ENCODE data around the gene PCDH9. TPM values are rescaled to one million over a fixed set of nuclear protein-coding genes. Genes with fewer than 3 reads are reported as not detected.

The PCDH9 gene
- total RNA-seq, 1 donor from 2014 or later = 20.2 TPM

GRCh38 chr13:67075239-67075638 lies 154.9 kb downstream of the PCDH9 start:
- H3K4me3 Mint-ChIP-seq = no peak overlapping the region
- H3K9me3 Mint-ChIP-seq = no peaks in the 10 kb centered on the region
- H3K27me3 Mint-ChIP-seq = no peaks in the 10 kb centered on the region
- TF ChIP-seq CTCF (conservative IDR thresholded peaks at IDR 0.05) = no peak
- no peak overlapping the region for H3K27ac Mint-ChIP-seq
- DNase-seq (ENCODE audit: extremely low spot score, unreplicated experiment) = no peak
- H3K36me3 Mint-ChIP-seq = no peaks in the 10 kb centered on the region
- peaks cover 5% of the 10 kb centered on the region for H3K4me1 Mint-ChIP-seq (ENCODE audit: unreplicated experiment)

- Mint-ChIP-seq H3K36me3 (no peaks in the 10 kb centered on the region), H3K4me3 (no peak overlapping the region), H3K27ac (no peak overlapping the region), H3K27me3 (no peaks in the 10 kb centered on the region), H3K9me3 (no peaks in the 10 kb centered on the region), H3K4me1 (ENCODE audit: unreplicated experiment) (peaks cover 5% of the 10 kb centered on the region)
- TF ChIP-seq CTCF (conservative IDR thresholded peaks at IDR 0.05) = no peak
- DNase-seq (ENCODE audit: extremely low spot score, unreplicated experiment) = no peak
These were observed 158.1 kb downstream of the PCDH9 start for GRCh38 chr13:67071918-67072598.

GRCh38 chr13:67070306-67070705 lies 159.8 kb downstream of the PCDH9 start:
- H3K9me3 Mint-ChIP-seq = no peaks in the 10 kb centered on the region
- H3K27me3 Mint-ChIP-seq = no peaks in the 10 kb centered on the region

GRCh38 chr13:67069117-67069767 lies 160.9 kb downstream of the PCDH9 start:
- no peaks in the 10 kb centered on the region for H3K36me3 Mint-ChIP-seq
- H3K27ac Mint-ChIP-seq = no peak overlapping the region
- DNase-seq (ENCODE audit: extremely low spot score, unreplicated experiment) = no peak
- H3K27me3 Mint-ChIP-seq = no peaks in the 10 kb centered on the region
- TF ChIP-seq CTCF (conservative IDR thresholded peaks at IDR 0.05) = no peak
- H3K9me3 Mint-ChIP-seq = no peaks in the 10 kb centered on the region
- peaks cover 5% of the 10 kb centered on the region for H3K4me1 Mint-ChIP-seq (ENCODE audit: unreplicated experiment)
- H3K4me3 Mint-ChIP-seq = no peak overlapping the region

More at GRCh38 chr13:67070306-67070705, 159.8 kb downstream of the PCDH9 start:
- no peak for DNase-seq (ENCODE audit: extremely low spot score, unreplicated experiment)
- Mint-ChIP-seq H3K27ac (no peak overlapping the region), H3K36me3 (no peaks in the 10 kb centered on the region), H3K4me1 (ENCODE audit: unreplicated experiment) (peaks cover 5% of the 10 kb centered on the region), H3K4me3 (no peak overlapping the region)
- no peak for TF ChIP-seq CTCF (conservative IDR thresholded peaks at IDR 0.05)

GRCh38 chr13:67064920-67065319 lies 165.2 kb downstream of the PCDH9 start:
- no peak for DNase-seq (ENCODE audit: extremely low spot score, unreplicated experiment)
- TF ChIP-seq CTCF (conservative IDR thresholded peaks at IDR 0.05) = no peak
- no peak overlapping the region for H3K4me3 Mint-ChIP-seq
- H3K4me1 Mint-ChIP-seq (ENCODE audit: unreplicated experiment) = peaks cover 14% of the 10 kb centered on the region
- no peaks in the 10 kb centered on the region for H3K27me3 Mint-ChIP-seq
- no peaks in the 10 kb centered on the region for H3K9me3 Mint-ChIP-seq
- H3K36me3 Mint-ChIP-seq = no peaks in the 10 kb centered on the region
- no peak overlapping the region for H3K27ac Mint-ChIP-seq

All from type B pancreatic cell (in vitro differentiated cells).